Measurements from ENCODE around the gene PRKAG3. TPM values are rescaled to one million over a fixed set of nuclear protein-coding genes. Genes with fewer than 3 reads are reported as not detected.
A peak's percentile ranks its signal among the peaks of the same experiment; 100 is the strongest.

PRKAG3 gene
- total and polyA plus RNA-seq, 2 experiments from 2014 or later: 0.17 TPM; not detected in 1

DNA sequence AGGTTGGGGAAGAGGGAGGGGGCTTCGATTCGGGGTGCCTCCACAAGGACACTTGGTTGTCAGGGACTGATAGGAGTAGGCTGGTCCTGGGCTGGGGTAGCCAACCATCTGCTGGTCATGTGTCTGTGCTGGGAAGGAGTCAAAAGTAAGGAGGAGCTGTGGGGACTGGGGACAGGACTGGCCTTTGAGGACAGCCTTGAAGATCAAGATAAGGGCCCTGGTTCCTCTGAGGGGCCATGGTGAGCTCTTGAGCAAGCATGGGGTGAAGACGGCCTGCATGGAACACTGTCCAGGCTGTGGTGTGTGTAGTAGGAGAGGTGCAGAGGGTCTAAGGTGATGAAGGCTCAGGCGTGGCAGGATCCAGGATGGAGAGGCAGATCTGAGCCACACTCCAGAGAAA lies 47.9 kb downstream of the PRKAG3 start:
- H3K36me3 ChIP-seq: no peaks in the 10 kb centered on the region
- no peak for TF ChIP-seq CTCF (IDR thresholded peaks at IDR 0.05; ENCODE audit: low read depth, low read length)
- no peak overlapping the region for H3K27ac ChIP-seq
- no peaks in the 10 kb centered on the region for H3K27me3 ChIP-seq
- DNase-seq (ENCODE audit: low read depth in 1 of 2, low spot score in 1 of 2): no peak
- peaks cover 34% of the 10 kb centered on the region for H3K4me1 ChIP-seq (ENCODE audit: low read depth)
- peak overlapping the region; percentile 45 for H3K4me3 ChIP-seq
- no peaks in the 10 kb centered on the region for H3K9me3 ChIP-seq (ENCODE audit: low read depth)

GRCh38 chr2:218782528-218782844 lies 49.1 kb downstream of the PRKAG3 start:
- no peaks in the 10 kb centered on the region for H3K36me3 ChIP-seq
- peak overlapping the region; percentile 45 for H3K4me3 ChIP-seq
- no peaks in the 10 kb centered on the region for H3K9me3 ChIP-seq (ENCODE audit: low read depth)
- peaks cover 29% of the 10 kb centered on the region for H3K4me1 ChIP-seq (ENCODE audit: low read depth)
- peak; percentile 29 to 46 for DNase-seq (ENCODE audit: low read depth in 1 of 2, low spot score in 1 of 2)
- peak overlapping the region; percentile 86 for H3K27ac ChIP-seq
- TF ChIP-seq CTCF (IDR thresholded peaks at IDR 0.05; ENCODE audit: low read depth, low read length): no peak
- no peaks in the 10 kb centered on the region for H3K27me3 ChIP-seq

GRCh38 chr2:218781691-218782527 lies 49.7 kb downstream of the PRKAG3 start, which contains the start of gene CYP27A1:
Gene CYP27A1, plus strand, starts transcription at chr2:218782147. Its CDS starts 36 bp downstream, at chr2:218782183.
- Histone ChIP-seq H3K36me3 (no peaks in the 10 kb centered on the region), H3K4me1 (ENCODE audit: low read depth) (peaks cover 29% of the 10 kb centered on the region), H3K9me3 (ENCODE audit: low read depth) (no peaks in the 10 kb centered on the region), H3K27me3 (no peaks in the 10 kb centered on the region), H3K4me3 (peak within 1 kb of the TSS; percentile 45), H3K27ac (peak within 1 kb of the TSS; percentile 86)
- peak; percentile 49 to 75 for DNase-seq (ENCODE audit: low read depth in 1 of 2, low spot score in 1 of 2)
- TF ChIP-seq CTCF (IDR thresholded peaks at IDR 0.05; ENCODE audit: low read depth, low read length): no peak

- peak overlapping the region; percentile 86 for H3K27ac ChIP-seq
- DNase-seq (ENCODE audit: low read depth in 1 of 2, low spot score in 1 of 2): no peak
Observed at GRCh38 chr2:218780851-218781690, 50.5 kb downstream of the PRKAG3 start.

More at GRCh38 chr2:218780851-218781690, 50.5 kb downstream of the PRKAG3 start:
- H3K27me3 ChIP-seq: no peaks in the 10 kb centered on the region
- no peaks in the 10 kb centered on the region for H3K9me3 ChIP-seq (ENCODE audit: low read depth)
- H3K4me1 ChIP-seq (ENCODE audit: low read depth): peaks cover 29% of the 10 kb centered on the region
- TF ChIP-seq CTCF (IDR thresholded peaks at IDR 0.05; ENCODE audit: low read depth, low read length): no peak
- H3K36me3 ChIP-seq: no peaks in the 10 kb centered on the region
- peak overlapping the region; percentile 45 for H3K4me3 ChIP-seq
